ENCODE results near the gene DUS2. TPM values are rescaled to one million over a fixed set of nuclear protein-coding genes. Genes with fewer than 3 reads are reported as not detected.

DUS2 gene
- total RNA-seq, 4 donors from 2014 or later, result 7.2 to 15.0 (median 8.7) TPM

DNA sequence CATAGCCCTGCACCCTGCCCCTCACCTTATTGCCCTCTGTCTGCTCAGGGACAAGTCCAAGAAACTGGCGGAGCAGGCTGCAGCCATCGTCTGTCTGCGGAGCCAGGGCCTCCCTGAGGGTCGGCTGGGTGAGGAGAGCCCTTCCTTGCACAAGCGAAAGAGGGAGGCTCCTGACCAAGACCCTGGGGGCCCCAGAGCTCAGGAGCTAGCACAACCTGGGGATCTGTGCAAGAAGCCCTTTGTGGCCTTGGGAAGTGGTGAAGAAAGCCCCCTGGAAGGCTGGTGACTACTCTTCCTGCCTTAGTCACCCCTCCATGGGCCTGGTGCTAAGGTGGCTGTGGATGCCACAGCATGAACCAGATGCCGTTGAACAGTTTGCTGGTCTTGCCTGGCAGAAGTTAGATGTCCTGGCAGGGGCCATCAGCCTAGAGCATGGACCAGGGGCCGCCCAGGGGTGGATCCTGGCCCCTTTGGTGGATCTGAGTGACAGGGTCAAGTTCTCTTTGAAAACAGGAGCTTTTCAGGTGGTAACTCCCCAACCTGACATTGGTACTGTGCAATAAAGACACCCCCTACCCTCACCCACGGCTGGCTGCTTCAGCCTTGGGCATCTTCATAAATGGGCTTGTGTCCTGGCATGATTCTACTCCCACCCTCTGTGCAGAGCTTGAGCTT lies 55.8 kb downstream of the DUS2 start:
- Histone ChIP-seq H3K9me3 (no peaks in the 10 kb centered on the region), H3K36me3 (peaks cover 0 to 57% of the 10 kb centered on the region in 2 donors), H3K4me1 (peaks cover 0 to 52% (median 21%) of the 10 kb centered on the region in 3 donors), H3K27me3 (no peaks in the 10 kb centered on the region), H3K4me3 (no peak overlapping the region), H3K27ac (peak overlapping the region in 3 of 4 donors; percentile 81 to 96 (median 83))
- WGBS, 2 donors (ENCODE audit: low coverage in 1 of 2), result no CpG with 5 or more reads among the region's 8 CpGs
- TF ChIP-seq, protein P1, sequence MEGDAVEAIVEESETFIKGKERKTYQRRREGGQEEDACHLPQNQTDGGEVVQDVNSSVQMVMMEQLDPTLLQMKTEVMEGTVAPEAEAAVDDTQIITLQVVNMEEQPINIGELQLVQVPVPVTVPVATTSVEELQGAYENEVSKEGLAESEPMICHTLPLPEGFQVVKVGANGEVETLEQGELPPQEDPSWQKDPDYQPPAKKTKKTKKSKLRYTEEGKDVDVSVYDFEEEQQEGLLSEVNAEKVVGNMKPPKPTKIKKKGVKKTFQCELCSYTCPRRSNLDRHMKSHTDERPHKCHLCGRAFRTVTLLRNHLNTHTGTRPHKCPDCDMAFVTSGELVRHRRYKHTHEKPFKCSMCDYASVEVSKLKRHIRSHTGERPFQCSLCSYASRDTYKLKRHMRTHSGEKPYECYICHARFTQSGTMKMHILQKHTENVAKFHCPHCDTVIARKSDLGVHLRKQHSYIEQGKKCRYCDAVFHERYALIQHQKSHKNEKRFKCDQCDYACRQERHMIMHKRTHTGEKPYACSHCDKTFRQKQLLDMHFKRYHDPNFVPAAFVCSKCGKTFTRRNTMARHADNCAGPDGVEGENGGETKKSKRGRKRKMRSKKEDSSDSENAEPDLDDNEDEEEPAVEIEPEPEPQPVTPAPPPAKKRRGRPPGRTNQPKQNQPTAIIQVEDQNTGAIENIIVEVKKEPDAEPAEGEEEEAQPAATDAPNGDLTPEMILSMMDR (IDR thresholded peaks at IDR 0.05), result no peak
- no peak for TF ChIP-seq POLR2AphosphoS5 (IDR thresholded peaks at IDR 0.05)
- no peak for TF ChIP-seq POLR2A (IDR thresholded peaks at IDR 0.05)
- no peak for TF ChIP-seq EP300 (IDR thresholded peaks at IDR 0.05)
- ATAC-seq, result no peak

DNA sequence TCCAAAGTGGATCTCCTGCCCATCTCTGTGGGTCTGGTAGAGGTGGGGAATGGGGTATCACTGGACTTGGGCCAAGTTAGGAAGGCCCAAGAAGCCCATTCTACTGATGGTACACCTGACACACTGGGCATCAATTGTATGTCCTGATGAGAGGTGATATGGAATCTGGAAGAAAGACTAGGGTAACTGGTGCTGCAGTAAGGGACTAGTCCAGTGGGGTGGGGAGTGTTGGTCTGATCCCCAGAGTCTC lies 56.2 kb downstream of the DUS2 start:
- Histone ChIP-seq H3K4me1 (peaks cover 0 to 56% (median 26%) of the 10 kb centered on the region in 3 donors), H3K27ac (peak overlapping the region in 3 of 4 donors; percentile 81 to 96 (median 83)), H3K9me3 (no peaks in the 10 kb centered on the region)

DNA sequence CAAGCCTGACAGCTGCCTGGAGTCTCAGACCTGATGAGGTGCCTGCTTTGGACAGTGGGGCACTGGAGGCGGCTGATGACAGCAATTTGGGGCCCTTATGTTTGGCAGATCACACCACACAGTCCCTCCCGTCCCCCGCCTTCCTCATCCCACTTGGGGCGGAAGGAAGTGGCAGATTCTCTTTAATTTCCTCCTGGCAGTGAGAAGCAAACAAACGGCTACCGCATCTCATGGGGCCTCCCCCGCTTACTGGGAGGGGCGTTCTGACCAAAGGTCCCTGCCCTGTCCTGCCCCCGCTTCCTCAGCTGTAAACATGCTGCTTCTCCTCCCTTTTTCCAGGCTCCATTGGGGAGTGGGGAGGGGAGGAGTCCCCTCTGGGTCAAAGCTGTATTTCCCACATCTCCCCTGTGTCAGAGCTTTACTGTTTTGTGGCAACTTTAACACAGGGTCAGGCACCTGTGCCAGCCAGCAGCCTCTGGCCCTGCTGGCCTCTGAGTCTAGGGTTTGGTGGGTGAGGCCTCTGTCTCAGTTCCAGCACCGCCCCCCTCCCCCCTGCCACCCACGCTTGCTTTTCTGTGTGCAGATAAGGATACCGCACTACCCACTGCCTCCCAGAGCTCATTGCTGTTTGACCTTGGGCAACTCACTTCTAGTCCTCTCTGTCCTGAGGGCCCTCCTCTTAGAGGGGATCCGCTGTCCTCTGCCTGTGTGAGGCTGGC lies 56.7 kb downstream of the DUS2 start:
- H3K36me3 ChIP-seq, result peaks cover 0 to 48% of the 10 kb centered on the region in 2 donors
- H3K27ac ChIP-seq, result peak overlapping the region in 3 of 4 donors; percentile 81 to 96 (median 83)
- ATAC-seq, result peak; percentile 54
- 20 to 56% methylated on average over 4 to 7 of the region's 13 CpGs for WGBS, 2 donors (ENCODE audit: low coverage in 1 of 2)
- no peaks in the 10 kb centered on the region for H3K9me3 ChIP-seq
- no peaks in the 10 kb centered on the region for H3K27me3 ChIP-seq
- H3K4me3 ChIP-seq, result no peak overlapping the region
- TF ChIP-seq POLR2A (IDR thresholded peaks at IDR 0.05) (peak in 1 of 2 donors; percentile 8), POLR2AphosphoS5 (IDR thresholded peaks at IDR 0.05) (no peak)
- H3K4me1 ChIP-seq, result peaks cover 0 to 59% (median 27%) of the 10 kb centered on the region in 3 donors

More for the DNA sequence above, 56.2 kb downstream of the DUS2 start:
- Histone ChIP-seq H3K27me3 (no peaks in the 10 kb centered on the region), H3K4me3 (no peak overlapping the region), H3K36me3 (peaks cover 0 to 52% of the 10 kb centered on the region in 2 donors)
- TF ChIP-seq, protein P1 (IDR thresholded peaks at IDR 0.05), result no peak
- TF ChIP-seq POLR2A (IDR thresholded peaks at IDR 0.05), result no peak
- TF ChIP-seq POLR2AphosphoS5 (IDR thresholded peaks at IDR 0.05), result no peak
- no peak for ATAC-seq

DNA sequence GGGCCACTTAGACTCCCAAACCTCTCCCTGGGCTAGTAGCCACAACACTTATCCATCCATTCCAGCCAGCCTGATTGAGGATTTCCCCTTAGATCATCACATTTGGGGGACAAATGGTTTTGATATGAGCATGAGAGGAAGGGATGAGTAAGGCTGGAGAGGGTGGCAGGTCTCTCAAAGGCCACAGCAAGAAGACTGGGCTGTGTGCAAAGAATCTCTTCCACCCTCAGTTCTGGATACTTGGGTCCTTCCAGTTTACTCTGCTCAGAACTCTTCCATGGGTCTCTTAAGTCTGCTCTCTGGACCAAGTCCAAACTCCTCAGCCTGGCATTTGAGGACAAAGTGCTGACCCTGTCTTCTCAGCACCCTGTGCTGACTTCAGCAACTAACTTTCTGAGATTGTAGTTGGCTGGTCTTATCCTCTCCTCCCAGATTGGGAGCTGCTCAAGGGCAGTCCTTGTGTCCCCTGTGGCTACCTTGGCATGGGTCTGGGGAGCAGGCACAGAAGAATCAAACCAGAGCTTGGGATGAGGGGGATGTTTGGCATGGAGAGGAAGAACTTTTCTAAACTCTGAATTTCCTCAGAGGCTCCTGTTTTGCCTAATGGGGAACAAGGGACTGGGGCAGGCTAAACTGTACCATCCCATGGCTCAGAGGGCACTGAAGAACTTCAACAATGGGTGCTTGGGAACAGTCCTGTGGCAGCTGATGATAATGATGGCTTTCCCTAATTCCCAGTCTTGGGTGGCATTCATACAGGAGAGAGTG lies 59.0 kb downstream of the DUS2 start:
- H3K27ac ChIP-seq, result peak overlapping the region in 3 of 4 donors; percentile 95 to 99 (median 96)
- peaks cover 0 to 25% of the 10 kb centered on the region in 2 donors for H3K36me3 ChIP-seq
- ATAC-seq, result no peak
- no peaks in the 10 kb centered on the region for H3K27me3 ChIP-seq
- no peak overlapping the region for H3K4me3 ChIP-seq
- peaks cover 0 to 64% (median 27%) of the 10 kb centered on the region in 3 donors for H3K4me1 ChIP-seq
- H3K9me3 ChIP-seq, result no peaks in the 10 kb centered on the region
- TF ChIP-seq, protein P1 (IDR thresholded peaks at IDR 0.05), result no peak
- TF ChIP-seq EP300 (IDR thresholded peaks at IDR 0.05) (no peak), POLR2AphosphoS5 (IDR thresholded peaks at IDR 0.05) (no peak), POLR2A (IDR thresholded peaks at IDR 0.05) (no peak)

DNA sequence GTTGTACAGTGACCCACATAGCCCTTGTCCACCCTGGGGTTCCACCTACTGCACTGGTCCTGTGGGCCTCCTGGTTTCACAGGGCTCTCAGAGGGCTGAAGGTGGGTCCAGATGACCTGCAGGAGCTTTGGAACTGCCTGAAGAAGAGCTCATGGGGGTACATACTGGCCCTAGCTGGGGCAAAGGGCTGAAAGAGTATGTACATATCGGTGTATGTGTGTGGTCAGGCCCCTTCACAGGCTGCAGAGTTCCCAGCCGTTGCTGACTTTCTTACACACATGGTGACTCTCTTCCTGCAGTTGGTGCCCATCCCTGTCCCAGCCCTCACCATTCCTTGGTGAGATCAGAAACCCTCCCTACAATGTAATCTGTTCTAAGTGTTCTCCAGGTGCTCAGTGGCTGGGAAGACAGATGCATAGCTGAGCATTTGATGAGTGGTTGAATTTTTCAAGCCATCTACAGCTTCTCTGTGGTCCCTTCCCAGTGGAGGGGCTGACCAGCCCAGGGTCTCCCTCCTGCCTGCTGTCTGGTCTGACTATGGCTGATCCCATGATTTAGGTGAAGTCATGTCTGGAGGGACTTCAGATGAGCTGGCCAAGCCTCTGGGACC lies 59.6 kb downstream of the DUS2 start:
- Histone ChIP-seq H3K36me3 (peaks cover 0 to 18% of the 10 kb centered on the region in 2 donors), H3K9me3 (no peaks in the 10 kb centered on the region), H3K4me1 (peaks cover 0 to 71% (median 28%) of the 10 kb centered on the region in 3 donors), H3K27me3 (no peaks in the 10 kb centered on the region), H3K27ac (peak overlapping the region in 3 of 4 donors; percentile 95 to 99 (median 96)), H3K4me3 (no peak overlapping the region)
- ATAC-seq, result no peak
- WGBS, 2 donors (ENCODE audit: low coverage in 1 of 2), result no CpG with 5 or more reads among the region's 2 CpGs
- TF ChIP-seq POLR2AphosphoS5 (IDR thresholded peaks at IDR 0.05), result no peak
- no peak for TF ChIP-seq POLR2A (IDR thresholded peaks at IDR 0.05)
- no peak for TF ChIP-seq EP300 (IDR thresholded peaks at IDR 0.05)
- TF ChIP-seq, protein P1 (IDR thresholded peaks at IDR 0.05), result no peak

Measured in gastroesophageal sphincter (tissue), 4 donors.